GM18870 (cell line): ENCODE measurements around the gene RABGEF1.
"Not testable (repeated sequence)": the region's sequence is repeated elsewhere in the genome, so short reads cannot be mapped to it uniquely, and the experiment has no call there.

ENCODE experiments used
- ATAC-seq: cut with Tn5 transposase; IDR thresholded peaks from one replicate; pipeline ENCODE4 v1.9.1; 2021; ENCODE audit warnings: moderate library complexity; ENCODE audit not compliant: unreplicated experiment

Gene RABGEF1

DNA sequence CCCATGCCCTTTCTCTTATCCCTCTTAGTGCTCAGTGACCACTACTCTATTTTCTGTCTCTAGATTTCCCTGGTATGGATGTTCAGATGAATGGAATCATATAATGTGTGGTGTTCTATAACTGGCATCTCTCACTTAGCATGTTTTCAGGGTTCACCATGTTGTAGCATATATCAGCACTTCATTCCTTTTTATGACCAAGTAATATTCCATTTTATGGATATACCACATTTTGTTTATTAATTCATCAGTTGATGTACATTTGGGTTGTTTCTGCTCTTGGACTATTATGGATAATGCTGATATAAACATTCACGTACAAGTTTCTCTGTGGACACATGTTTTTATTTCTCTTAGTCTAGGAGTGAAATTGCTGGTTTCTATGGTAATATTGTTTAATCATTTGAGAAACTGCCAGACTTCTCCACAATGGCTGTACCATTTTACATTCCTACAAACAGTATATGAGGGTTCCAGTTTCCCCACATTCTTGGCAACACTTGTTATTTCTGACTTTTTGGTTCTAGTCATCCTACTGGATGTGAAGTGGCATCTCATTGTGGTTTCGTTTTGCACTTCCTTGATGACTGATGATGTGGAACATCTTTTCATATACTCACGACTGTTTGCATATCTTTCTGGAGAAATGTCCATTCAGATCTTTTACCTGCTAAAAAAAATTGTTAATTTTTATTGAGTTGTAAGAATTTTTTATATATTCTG lies 23.3 kb downstream of the RABGEF1 start:
- not testable (repeated sequence) for ATAC-seq

- not testable (repeated sequence) for ATAC-seq
Measured at GRCh38 chr7:66764905-66765304, 24.4 kb downstream of the RABGEF1 start.

GRCh38 chr7:66765322-66766025 lies 24.9 kb downstream of the RABGEF1 start:
- ATAC-seq = not testable (repeated sequence)

- ATAC-seq = no peak
Measured at GRCh38 chr7:66766041-66766440, 25.5 kb downstream of the RABGEF1 start.

DNA sequence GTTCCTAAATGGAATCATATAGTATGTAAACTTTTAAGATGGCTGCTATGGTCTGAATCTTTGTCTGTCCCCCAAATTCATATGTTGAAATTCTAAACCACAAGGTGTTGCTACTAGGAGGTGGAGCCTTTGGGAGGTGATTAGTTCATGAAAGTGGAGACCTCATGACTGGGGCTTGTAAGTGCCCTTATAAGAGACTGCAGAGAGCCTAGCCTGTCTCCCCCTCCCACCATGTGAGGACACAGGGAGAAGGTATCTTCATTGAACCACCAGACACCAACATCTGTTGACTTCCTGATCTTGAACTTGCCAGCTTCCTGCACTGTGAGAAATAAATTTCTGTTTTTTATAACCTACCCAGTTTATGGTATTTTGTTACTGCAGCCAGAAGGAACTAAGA lies 27.0 kb downstream of the RABGEF1 start:
- not testable (repeated sequence) for ATAC-seq

GRCh38 chr7:66768865-66769832 lies 28.6 kb downstream of the RABGEF1 start:
- no peak for ATAC-seq

DNA sequence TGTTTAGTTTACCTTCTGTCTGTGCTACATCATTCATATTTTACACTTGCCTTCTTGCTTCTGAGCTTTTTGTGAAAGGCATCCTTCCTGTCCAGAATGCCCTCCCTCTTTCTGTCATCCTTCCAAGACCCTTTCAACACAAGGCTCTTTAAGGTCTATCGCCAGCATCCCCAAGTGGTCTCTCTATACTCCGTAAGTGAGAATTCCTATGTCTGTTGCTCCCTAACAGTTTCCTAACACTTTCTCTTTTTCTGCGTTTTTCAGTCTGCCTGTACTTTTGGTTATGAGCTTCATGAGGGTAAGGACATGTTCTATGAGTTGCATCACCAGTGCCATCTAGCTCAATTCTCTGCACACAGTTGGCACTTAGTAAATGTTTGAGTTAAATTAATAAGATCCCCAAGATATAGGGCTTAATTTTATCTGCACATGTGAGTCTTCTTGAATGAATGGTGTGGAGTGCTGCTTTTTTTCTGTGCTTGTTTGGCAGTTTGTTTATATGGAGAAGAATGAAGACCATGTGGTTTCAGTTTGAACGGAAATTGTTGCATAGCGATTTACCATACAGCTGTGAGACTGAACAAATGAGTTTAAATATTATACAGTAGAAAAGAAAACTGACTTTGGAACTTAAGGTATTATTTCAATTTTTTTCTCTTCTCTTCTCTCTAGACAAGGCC lies 29.4 kb downstream of the RABGEF1 start:
- no peak for ATAC-seq

DNA sequence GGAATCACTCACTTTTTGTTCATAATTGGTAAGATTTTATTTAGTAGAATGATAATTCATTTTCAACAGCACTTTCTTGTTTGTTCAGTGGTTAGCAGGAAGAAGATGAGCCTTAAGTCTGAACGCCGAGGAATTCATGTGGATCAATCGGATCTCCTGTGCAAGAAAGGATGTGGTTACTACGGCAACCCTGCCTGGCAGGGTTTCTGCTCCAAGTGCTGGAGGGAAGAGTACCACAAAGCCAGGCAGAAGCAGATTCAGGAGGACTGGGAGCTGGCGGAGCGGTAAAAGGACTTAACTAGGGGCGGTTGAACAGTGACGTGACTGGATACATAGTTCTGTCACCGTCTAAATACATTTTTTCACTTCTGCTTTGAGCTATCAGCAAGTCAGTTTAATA lies 31.3 kb downstream of the RABGEF1 start:
- no peak for ATAC-seq

- ATAC-seq = not testable (repeated sequence)
Measured at GRCh38 chr7:66773744-66774143, 33.2 kb downstream of the RABGEF1 start.

GRCh38 chr7:66776383-66776782 lies 35.9 kb downstream of the RABGEF1 start:
- ATAC-seq = not testable (repeated sequence)

DNA sequence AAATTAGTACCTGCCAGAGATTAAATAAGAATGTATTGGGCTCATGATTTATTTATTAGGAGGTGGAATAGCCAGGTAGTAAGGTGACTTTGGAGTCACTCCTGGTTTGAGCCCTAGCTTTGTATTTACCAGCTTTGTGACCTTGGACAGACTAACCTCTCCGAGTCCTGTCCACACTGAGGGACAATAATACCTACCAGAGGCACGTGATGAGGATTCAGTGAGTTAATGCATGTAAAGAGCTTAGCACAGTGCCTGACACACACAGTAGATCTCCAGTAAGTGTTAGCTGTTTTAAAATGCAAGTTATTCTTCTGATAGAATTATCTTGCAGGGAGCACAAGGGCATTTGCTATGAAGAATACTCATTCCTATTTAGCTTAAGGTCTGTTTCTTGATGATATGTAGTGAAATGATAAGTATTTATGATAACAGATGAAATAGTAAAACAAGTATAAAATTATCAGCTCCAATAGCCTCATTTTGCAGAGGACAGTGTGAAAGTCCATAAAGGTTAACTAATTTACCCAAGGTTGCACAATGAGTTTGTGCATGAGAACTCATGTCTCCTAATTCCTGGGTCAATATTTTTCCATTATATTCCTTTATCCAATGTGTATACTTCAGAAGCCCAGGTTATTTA lies 36.4 kb downstream of the RABGEF1 start:
- ATAC-seq = no peak

DNA sequence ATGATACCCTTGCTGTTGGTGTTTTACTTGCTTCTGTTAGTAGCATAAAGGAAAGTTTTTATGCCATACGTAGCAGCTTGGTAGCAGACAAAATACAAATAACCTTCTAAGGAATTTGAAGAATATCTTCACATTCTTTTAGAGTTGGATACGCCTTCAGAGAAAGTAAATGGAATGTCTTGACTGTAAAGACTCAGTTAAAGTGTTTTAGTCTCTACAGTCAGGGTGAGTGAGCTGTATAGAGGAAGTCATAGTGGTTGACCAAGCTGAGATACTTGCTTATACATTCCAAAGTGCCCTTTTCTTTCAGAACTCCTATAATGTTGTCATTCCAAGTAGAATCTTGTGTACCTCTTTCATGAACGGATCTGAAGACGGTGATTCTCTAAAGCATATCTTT lies 37.7 kb downstream of the RABGEF1 start:
- no peak for ATAC-seq

GRCh38 chr7:66779669-66780409 lies 39.3 kb downstream of the RABGEF1 start:
- no peak for ATAC-seq

- no peak for ATAC-seq
Measured at GRCh38 chr7:66781408-66782090, 41.0 kb downstream of the RABGEF1 start.

- ATAC-seq = not testable (repeated sequence)
Measured at GRCh38 chr7:66782875-66783274, 42.3 kb downstream of the RABGEF1 start.

- not testable (repeated sequence) for ATAC-seq
Measured at GRCh38 chr7:66783887-66784595, 43.5 kb downstream of the RABGEF1 start.

- no peak for ATAC-seq
Measured at GRCh38 chr7:66790196-66790595, 49.7 kb downstream of the RABGEF1 start.

- no peak for ATAC-seq
Measured at GRCh38 chr7:66790725-66791124, 50.2 kb downstream of the RABGEF1 start.
